ENCODE data around the gene SMARCD3.

SMARCD3 gene

GRCh38 chr7:151281686-151282085 lies 33.2 kb upstream of the SMARCD3 start:
- TF ChIP-seq POU2F2 (IDR thresholded peaks at IDR 0.05; ENCODE audit: low read depth, low read length), result no peak
- no peak for FAIRE-seq
- no peak for DNase-seq (ENCODE audit: insufficient read length, low spot score)

- FAIRE-seq, result no peak
- TF ChIP-seq SPI1 (IDR thresholded peaks at IDR 0.05; ENCODE audit: low read depth, low read length) (no peak), PAX5 (IDR thresholded peaks at IDR 0.05; ENCODE audit: insufficient read depth, low read length, severe bottlenecking) (no peak), POU2F2 (IDR thresholded peaks at IDR 0.05; ENCODE audit: low read depth, low read length) (no peak)
- DNase-seq (ENCODE audit: insufficient read length, low spot score), result no peak
Observed at GRCh38 chr7:151280388-151281019, 32.0 kb upstream of the SMARCD3 start.

GRCh38 chr7:151279868-151280267 lies 31.4 kb upstream of the SMARCD3 start:
- DNase-seq (ENCODE audit: insufficient read length, low spot score), result no peak
- no peak for TF ChIP-seq TAF1 (IDR thresholded peaks at IDR 0.05; ENCODE audit: low read depth, low read length)
- TF ChIP-seq POLR2A (IDR thresholded peaks at IDR 0.05; ENCODE audit: low read depth, low read length), result no peak
- TF ChIP-seq POLR2AphosphoS5 (IDR thresholded peaks at IDR 0.05; ENCODE audit: low read depth, low read length), result no peak
- TF ChIP-seq PAX5 (IDR thresholded peaks at IDR 0.05; ENCODE audit: insufficient read depth, low read length, severe bottlenecking), result no peak
- FAIRE-seq, result no peak

- no peak for FAIRE-seq
Observed at GRCh38 chr7:151278949-151279348, 30.5 kb upstream of the SMARCD3 start.

GRCh38 chr7:151277631-151278030 lies 29.1 kb upstream of the SMARCD3 start:
- no peak for FAIRE-seq
- TF ChIP-seq POU2F2 (IDR thresholded peaks at IDR 0.05; ENCODE audit: low read depth, low read length) (no peak), POLR2AphosphoS5 (IDR thresholded peaks at IDR 0.05; ENCODE audit: low read depth, low read length) (no peak), SPI1 (IDR thresholded peaks at IDR 0.05; ENCODE audit: low read depth, low read length) (no peak), TAF1 (IDR thresholded peaks at IDR 0.05; ENCODE audit: low read depth, low read length) (no peak), POLR2A (IDR thresholded peaks at IDR 0.05; ENCODE audit: low read depth, low read length) (no peak), PAX5 (IDR thresholded peaks at IDR 0.05; ENCODE audit: insufficient read depth, low read length, severe bottlenecking) (no peak)
- no peak for DNase-seq (ENCODE audit: insufficient read length, low spot score)

More at GRCh38 chr7:151278949-151279348, 30.5 kb upstream of the SMARCD3 start:
- no peak for DNase-seq (ENCODE audit: insufficient read length, low spot score)
- no peak for TF ChIP-seq PAX5 (IDR thresholded peaks at IDR 0.05; ENCODE audit: insufficient read depth, low read length, severe bottlenecking)
- no peak for TF ChIP-seq SPI1 (IDR thresholded peaks at IDR 0.05; ENCODE audit: low read depth, low read length)
- no peak for TF ChIP-seq POLR2AphosphoS5 (IDR thresholded peaks at IDR 0.05; ENCODE audit: low read depth, low read length)
- TF ChIP-seq TAF1 (IDR thresholded peaks at IDR 0.05; ENCODE audit: low read depth, low read length), result no peak

GRCh38 chr7:151276666-151277590 lies 28.4 kb upstream of the SMARCD3 start:
- no peak for TF ChIP-seq PAX5 (IDR thresholded peaks at IDR 0.05; ENCODE audit: insufficient read depth, low read length, severe bottlenecking)
- TF ChIP-seq POU2F2 (IDR thresholded peaks at IDR 0.05; ENCODE audit: low read depth, low read length), result no peak
- FAIRE-seq, result peak; percentile 83
- peak; percentile 83 for DNase-seq (ENCODE audit: insufficient read length, low spot score)

GRCh38 chr7:151275813-151276577 lies 27.5 kb upstream of the SMARCD3 start:
- DNase-seq (ENCODE audit: insufficient read length, low spot score) (no peak), FAIRE-seq (no peak)
- no peak for TF ChIP-seq SPI1 (IDR thresholded peaks at IDR 0.05; ENCODE audit: low read depth, low read length)
- TF ChIP-seq PAX5 (IDR thresholded peaks at IDR 0.05; ENCODE audit: insufficient read depth, low read length, severe bottlenecking), result no peak
- no peak for TF ChIP-seq POLR2A (IDR thresholded peaks at IDR 0.05; ENCODE audit: low read depth, low read length)
- no peak for TF ChIP-seq TAF1 (IDR thresholded peaks at IDR 0.05; ENCODE audit: low read depth, low read length)
- no peak for TF ChIP-seq POLR2AphosphoS5 (IDR thresholded peaks at IDR 0.05; ENCODE audit: low read depth, low read length)
- TF ChIP-seq POU2F2 (IDR thresholded peaks at IDR 0.05; ENCODE audit: low read depth, low read length), result no peak

- FAIRE-seq, result no peak
- TF ChIP-seq POLR2A (IDR thresholded peaks at IDR 0.05; ENCODE audit: low read depth, low read length) (no peak), POU2F2 (IDR thresholded peaks at IDR 0.05; ENCODE audit: low read depth, low read length) (no peak), POLR2AphosphoS5 (IDR thresholded peaks at IDR 0.05; ENCODE audit: low read depth, low read length) (no peak), TAF1 (IDR thresholded peaks at IDR 0.05; ENCODE audit: low read depth, low read length) (no peak), PAX5 (IDR thresholded peaks at IDR 0.05; ENCODE audit: insufficient read depth, low read length, severe bottlenecking) (no peak), SPI1 (IDR thresholded peaks at IDR 0.05; ENCODE audit: low read depth, low read length) (no peak)
Observed at GRCh38 chr7:151274936-151275812, 26.7 kb upstream of the SMARCD3 start.

GRCh38 chr7:151274396-151274795 lies 25.9 kb upstream of the SMARCD3 start:
- no peak for DNase-seq (ENCODE audit: insufficient read length, low spot score)
- no peak for FAIRE-seq
- TF ChIP-seq SPI1 (IDR thresholded peaks at IDR 0.05; ENCODE audit: low read depth, low read length) (no peak), POU2F2 (IDR thresholded peaks at IDR 0.05; ENCODE audit: low read depth, low read length) (no peak), POLR2A (IDR thresholded peaks at IDR 0.05; ENCODE audit: low read depth, low read length) (no peak), TAF1 (IDR thresholded peaks at IDR 0.05; ENCODE audit: low read depth, low read length) (no peak), PAX5 (IDR thresholded peaks at IDR 0.05; ENCODE audit: insufficient read depth, low read length, severe bottlenecking) (no peak), POLR2AphosphoS5 (IDR thresholded peaks at IDR 0.05; ENCODE audit: low read depth, low read length) (no peak)

More at GRCh38 chr7:151274936-151275812, 26.7 kb upstream of the SMARCD3 start:
- DNase-seq (ENCODE audit: insufficient read length, low spot score), result no peak

Measured in GM12891 (cell line).